Stimulated activated CD4-positive, alpha-beta T cell treated with anti-CD3 and anti-CD28 coated beads, Interleukin-2, amount 100 ng/mL, for 48 hours (primary cell): ENCODE data around the gene HOXC5.

ENCODE experiments used
- DNase-seq, 2 donors: peaks; one replicate each; pipeline ENCODE4 v3.0.0-alpha.2; 2020

HOXC5 gene

DNA sequence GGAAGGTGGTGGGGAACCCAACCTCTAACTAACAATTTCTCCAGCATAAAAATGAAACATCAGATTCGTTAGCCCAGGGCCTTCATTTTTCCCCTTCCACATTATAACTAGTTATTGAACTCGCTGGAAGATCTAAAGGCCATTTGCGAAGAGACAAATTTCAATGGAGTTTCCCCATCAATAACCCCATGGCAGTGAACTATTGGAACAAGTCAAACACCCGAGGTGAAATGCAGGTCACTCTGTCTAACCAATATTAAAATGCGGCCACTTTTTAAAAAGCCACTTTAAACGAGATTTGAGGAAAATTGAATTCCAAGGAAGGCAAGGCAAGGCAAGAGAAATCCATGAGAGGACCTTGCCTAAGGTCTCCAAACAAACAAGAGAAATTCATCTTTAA lies 16.3 kb downstream of the HOXC5 start:
- no peak for DNase-seq

DNA sequence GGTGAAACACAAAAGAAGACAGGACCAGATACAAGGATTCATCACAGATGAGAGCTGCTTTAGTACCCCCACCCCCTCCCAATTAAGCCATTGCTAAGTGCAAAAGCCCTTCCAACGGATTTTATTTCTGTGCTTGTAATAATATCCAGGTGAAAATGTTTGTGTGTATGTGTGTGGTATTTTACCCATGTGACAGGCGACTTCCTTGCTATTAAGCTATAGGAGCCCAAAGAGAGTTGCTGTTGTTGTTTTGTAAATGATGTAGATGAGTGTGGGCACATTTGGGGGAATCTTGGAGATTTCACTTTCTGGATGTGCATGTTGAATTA lies 17.6 kb downstream of the HOXC5 start:
- no peak for DNase-seq

DNA sequence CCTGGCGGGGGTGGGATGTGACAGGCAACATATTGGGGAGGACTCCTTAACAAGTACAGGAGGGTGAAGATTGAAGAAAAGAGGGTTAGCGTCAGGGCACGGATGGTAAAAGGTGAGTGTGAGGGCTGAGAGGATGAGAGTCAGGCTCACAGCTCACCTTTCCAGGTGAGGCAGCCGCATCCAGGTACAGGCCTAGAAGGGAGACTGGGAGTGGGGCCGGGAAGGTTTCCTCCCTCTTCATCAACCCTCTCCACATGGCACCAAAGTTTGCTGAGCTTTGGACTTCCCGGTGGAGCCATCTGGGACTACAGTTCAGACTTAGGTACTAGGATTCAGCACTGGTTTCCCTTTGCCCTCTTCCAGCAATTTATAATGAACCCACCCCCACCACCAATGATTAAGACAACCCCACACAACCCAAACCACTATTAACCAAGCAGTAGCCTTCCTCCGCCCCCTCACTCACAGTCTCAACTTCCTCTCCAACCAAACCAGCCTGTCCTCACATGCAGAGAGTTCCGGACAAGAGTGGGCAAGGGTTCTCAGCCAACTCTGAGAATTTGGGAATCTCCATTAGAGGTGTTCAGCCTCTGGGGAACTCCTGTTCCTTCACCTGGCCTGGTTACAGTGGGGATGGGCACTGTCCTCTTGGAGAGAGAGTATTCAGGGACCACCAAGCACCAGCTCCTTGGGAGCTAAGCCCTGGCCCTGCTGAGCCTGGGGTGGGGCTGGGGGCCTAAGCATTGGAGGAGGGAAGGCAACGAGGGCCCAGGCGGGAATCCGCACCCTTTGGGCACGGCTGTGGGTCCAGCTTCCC lies 18.4 kb downstream of the HOXC5 start:
- no peak for DNase-seq

DNA sequence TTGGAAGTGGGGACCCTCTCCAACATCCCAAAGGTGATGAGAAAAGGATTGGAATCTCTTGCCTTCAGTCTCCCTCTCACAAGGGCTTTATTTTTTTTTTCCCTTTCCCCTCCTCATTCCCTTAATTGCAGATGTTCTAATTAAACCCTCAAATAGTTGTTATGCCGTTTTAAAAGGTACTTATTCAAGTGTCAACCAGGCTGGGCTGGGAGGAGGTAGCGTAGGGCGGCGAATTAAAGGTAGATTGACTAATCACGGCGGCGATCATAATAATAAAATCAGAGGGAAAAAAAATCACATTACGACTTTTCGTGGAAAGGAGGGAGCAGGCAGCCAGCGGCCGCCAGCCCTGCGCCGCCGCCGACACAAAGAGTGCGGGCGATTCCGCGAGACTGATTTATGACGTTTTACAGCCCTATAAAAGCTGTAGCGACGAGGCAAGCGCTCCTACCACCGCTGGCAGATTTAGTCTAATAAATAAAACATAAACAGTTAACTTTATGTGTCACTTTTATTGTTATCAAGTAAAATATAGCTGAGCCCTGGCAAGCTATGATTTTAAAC lies 19.1 kb downstream of the HOXC5 start:
- no peak for DNase-seq

- no peak for DNase-seq
These were observed 19.7 kb downstream of the HOXC5 start for GRCh38 chr12:54052438-54053002.

GRCh38 chr12:54053003-54053750 lies 20.3 kb downstream of the HOXC5 start:
- DNase-seq, result no peak

- DNase-seq, result no peak
These were observed 21.2 kb downstream of the HOXC5 start, which contains the start of gene HOXC4 for GRCh38 chr12:54053751-54054741. Gene HOXC4 (plus strand): TSS chr12:54053835. CDS start chr12:54053923, 88 bp downstream.

GRCh38 chr12:54054742-54055194 lies 21.9 kb downstream of the HOXC5 start:
- DNase-seq, result no peak

DNA sequence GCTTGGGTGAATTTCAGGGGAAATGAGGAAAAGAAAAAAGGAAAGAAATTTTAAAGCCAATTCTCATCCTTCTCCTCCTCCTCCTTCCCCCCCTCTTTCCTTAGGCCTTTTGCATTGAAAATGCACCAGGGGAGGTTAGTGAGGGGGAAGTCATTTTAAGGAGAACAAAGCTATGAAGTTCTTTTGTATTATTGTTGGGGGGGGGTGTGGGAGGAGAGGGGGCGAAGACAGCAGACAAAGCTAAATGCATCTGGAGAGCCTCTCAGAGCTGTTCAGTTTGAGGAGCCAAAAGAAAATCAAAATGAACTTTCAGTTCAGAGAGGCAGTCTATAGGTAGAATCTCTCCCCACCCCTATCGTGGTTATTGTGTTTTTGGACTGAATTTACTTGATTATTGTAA lies 22.7 kb downstream of the HOXC5 start:
- DNase-seq, result no peak

DNA sequence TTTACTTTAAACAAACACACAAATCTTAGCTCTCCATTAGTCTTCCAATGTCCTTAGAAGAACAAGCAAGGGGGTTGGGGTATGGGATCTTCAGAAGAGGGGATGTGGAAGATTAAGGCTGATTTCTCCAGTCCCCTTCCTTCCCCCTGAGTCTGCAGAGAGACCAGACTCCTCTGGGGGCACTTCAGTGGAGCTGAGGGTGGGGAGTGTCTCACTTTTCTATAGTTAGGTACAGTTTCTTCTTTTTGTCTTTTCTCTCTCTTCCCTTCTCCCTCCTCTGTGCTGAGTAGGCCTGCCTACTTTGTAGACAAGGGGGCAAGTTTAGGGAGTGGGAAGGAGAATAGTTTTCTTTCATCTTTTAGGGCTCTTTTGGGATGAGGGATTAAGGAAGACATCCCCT lies 23.3 kb downstream of the HOXC5 start:
- no peak for DNase-seq

DNA sequence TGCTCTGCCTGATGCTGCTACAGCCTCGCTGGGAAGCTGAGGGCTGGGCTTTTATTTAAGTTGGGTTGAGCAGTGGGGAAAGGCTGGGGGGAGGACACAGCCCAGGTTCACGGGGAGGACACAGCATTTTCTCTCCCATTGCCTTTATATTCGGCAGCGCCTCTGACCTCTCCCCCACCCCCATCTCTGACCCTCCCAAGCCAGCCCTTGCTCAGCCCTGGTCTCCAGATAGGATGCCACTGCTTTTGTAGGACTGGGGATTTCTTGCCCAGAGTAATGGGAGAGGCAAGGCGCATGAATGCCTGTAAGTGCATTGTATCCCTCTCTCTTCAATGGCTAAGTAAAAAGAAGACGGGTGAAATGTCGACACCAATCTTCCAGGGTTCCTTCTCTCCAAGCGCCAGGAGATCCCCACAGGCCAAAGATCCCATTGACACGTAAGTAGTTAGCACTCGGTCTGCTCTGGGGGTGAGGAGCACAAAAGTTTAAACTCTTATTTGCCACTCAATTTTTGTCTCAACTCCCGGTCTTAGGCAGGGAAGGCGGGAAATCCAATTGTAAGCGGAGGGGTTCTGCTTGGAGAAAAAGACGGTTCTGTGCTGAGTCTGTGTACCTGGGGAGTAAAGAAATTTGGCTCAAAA lies 25.4 kb downstream of the HOXC5 start:
- no peak for DNase-seq

GRCh38 chr12:54059668-54060067 lies 26.8 kb downstream of the HOXC5 start:
- no peak for DNase-seq

GRCh38 chr12:54060174-54060974 lies 27.5 kb downstream of the HOXC5 start:
- no peak for DNase-seq

- DNase-seq, result no peak
These were observed 28.3 kb downstream of the HOXC5 start for GRCh38 chr12:54060975-54061778.

- no peak for DNase-seq
These were observed 32.8 kb downstream of the HOXC5 start for GRCh38 chr12:54065677-54066076.

DNA sequence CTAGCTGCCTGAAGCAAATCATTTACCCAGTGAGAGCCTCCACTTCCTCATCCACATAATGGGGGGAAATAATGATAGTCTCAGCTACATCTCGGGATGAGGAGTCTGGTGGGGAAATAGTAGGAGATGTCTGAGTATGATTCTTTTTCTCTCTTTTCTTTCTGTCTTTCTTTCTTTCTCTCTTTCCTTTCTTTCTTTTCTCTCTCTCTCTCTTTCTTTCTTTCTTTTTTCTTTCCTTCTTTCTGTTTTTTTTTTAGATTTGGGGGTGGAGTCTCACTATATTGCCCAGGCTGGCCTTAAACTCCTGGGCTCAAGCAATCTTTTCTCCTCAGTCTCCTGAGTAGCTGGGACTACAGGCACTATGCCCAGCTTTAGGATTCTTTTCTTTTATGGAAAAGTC lies 33.6 kb downstream of the HOXC5 start:
- no peak for DNase-seq

DNA sequence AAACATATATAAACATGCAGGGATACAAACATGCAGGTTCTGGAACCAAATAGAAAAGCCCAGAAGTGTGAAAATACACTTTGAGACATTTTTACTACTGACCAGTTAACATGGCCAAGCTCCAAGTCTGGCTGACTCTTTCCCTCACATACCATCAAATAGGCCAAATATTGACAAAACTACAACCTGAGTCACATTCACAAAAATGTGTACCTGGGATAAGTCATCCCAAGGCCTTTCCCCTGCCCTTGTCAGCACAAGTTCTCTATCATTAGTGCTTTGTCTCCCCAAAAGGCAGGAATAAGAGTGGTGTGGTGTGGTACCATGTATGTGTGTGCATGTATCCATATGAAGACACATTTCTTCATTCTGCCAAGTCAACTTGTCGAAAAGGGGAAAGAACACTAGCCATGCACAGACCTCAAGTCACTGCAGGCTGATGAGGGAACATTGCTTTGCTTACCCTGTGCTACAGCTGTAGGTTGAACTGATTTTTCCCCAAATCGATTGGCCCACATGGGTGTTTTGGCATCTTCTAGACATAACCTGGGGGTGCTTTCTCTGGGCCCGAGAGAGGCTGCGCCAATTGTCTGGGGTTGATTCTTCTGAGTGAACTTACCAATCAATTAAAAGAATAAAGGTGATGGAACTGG lies 35.7 kb downstream of the HOXC5 start:
- no peak for DNase-seq

GRCh38 chr12:54071942-54072341 lies 39.1 kb downstream of the HOXC5 start:
- no peak for DNase-seq

DNA sequence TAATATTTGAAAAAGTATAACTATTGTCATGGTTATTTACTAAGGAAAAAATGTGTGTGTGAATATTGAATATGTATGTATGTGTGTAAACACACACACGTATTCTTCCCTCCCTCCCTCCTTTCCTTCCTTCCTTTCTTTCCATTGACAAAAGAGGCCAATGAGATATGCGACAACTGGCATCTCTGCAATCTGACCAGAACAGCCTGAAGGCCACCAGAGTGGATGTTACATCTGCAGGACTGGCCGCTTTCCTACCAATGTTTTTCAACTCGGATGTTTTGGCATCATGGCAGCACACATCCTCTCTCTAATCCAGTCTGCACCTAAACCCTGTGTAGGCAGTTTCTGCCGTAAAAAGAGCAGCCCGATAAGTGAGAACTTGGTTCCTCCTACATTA lies 41.5 kb downstream of the HOXC5 start:
- DNase-seq, result no peak

DNA sequence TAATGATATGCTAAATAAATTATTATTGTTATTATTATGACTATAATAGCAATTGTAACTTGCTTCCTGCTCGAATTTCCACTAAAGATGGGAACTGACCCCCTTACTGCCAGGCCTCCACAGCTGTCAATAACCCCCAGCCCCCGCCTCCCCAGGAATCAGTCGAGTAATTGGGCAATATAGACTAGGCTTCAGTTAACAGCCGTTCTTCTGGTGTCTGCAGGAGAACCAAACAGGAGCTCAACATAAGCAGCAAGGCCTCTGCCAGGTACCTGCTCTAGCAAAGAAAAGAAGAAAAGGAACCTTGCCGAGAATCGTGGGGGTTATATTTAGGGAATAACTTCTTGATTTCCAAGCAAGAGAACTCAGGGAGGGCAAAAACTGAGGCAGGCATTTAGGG lies 42.6 kb downstream of the HOXC5 start:
- DNase-seq, result no peak
